ENCODE data around the gene TMEM26. TPM values are rescaled to one million over a fixed set of nuclear protein-coding genes. Genes with fewer than 3 reads are reported as not detected.
"Not testable (repeated sequence)": the region's sequence is repeated elsewhere in the genome, so short reads cannot be mapped to it uniquely, and the experiment has no call there.

Gene TMEM26
- polyA plus RNA-seq, 1 donor, result 8.1 TPM

- DNase-seq, result no peak
Observed at GRCh38 chr10:61398366-61399129, 54.6 kb downstream of the TMEM26 start.

DNA sequence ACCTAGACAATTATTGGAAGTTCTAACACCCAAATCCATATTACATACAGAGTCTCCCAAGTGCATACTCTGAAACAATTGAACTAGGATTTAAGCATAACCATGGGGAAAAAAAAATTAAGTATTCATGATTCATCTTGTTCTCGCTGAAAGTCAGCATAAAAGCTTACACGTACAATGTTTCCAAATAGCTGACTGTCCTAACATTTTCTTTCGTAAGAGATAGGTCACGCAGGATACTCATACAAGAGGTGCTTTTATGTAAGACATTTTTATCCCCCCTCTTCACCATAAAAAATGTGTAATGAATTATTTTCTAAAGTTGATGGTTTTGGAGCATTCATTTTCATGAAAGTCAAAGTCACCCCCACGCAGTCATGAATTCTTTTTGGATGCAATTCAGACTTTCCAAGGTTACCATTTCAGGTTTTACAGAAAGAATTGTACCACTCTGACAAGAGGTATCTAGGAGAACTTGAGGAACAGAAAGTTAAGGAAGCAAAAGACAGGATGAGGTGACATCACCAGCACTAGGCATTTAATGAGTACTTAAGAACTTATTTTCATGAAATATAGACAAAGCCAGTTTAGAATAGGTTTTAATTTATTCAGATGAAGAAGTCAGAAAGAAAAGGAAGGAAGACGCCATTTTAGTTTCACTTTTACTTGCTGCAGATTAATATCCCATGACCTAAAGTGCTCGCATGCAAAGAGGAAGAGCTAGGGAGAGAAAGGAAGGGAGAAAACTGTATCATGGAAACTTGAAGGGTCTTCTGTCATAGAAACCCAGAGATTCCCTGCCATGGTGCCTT lies 55.8 kb downstream of the TMEM26 start:
- no peak for DNase-seq

- DNase-seq, result no peak
Observed at GRCh38 chr10:61391281-61391680, 61.9 kb downstream of the TMEM26 start.

- no peak for DNase-seq
Observed at GRCh38 chr10:61390851-61391250, 62.3 kb downstream of the TMEM26 start.

GRCh38 chr10:61389887-61390286 lies 63.3 kb downstream of the TMEM26 start:
- DNase-seq, result no peak

DNA sequence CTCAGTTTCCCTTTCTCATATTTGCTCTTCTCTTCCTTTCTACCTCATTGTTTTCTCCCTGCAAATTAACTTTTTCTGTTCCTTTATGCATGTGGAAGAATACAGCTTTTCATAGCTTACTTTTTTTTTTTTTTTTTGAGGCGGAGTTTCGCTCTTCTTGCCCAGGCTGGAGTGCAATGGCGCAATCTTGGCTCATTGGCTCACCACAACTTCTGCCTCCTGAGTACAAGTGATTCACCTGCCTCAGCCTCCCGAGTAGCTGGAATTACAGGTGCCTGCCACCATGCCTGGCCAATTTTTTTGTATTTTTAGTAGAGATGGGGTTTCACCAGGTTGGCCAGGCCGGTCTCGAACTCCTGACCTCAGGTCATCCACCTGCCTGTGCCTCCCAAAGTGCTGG lies 64.2 kb downstream of the TMEM26 start:
- not testable (repeated sequence) for DNase-seq

DNA sequence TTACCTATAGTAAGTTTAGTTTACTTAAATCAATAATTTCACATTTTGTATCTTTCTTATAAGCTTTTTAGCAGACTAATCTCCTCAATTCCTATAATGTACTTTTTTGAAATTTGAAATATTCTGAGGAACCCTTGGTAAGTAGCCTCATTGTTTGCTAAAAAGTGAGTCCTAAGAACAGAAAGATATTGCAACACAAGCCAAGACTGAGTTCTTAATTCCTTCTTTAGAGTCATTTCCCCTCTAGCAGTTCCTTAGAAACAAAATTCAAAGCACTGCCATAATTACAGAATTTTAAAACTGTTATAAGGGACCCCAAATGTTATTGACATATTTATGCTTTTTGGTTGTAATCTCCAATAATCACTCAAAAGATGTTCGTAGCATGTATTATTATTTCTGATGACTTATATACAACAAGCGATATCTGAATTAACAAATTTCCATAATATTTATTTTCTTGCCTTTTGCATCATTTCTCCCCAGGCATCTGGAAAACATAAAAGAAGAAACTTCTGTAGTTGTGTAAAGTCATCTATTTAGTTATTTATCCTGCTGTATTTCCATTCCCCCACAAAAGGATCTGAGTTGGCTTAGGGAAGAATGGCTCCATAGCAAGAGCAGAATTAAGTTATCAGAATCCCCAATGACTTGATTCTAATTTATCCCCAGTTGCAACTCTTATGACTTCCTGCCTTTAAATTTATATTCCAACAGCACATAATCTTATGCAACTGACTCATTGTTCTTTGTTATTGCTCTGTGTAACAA lies 67.8 kb downstream of the TMEM26 start:
- DNase-seq, result no peak

GRCh38 chr10:61381153-61381552 lies 72.0 kb downstream of the TMEM26 start:
- not testable (repeated sequence) for DNase-seq

DNA sequence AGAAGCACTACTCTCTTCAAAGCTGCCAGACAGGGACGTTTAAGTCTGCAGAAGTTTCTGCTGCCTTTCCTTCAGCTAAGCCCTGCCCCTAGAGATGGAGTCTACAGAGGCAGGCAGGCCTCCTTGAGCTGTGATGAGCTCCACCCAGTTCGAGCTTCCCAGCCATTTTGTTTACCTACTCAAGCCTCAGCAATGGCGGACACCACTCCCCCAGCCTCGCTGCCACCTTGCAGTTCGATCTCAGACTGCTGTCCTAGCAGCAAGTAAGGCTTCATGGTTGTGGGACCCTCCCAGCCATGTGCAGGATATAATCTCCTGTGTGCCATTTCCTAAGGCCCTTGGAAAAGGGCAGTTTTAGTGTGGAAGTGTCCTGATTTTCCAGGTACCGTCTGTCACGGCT lies 74.3 kb downstream of the TMEM26 start:
- no peak for DNase-seq

- no peak for DNase-seq
Observed at GRCh38 chr10:61376908-61377368, 76.2 kb downstream of the TMEM26 start.

GRCh38 chr10:61376377-61376776 lies 76.8 kb downstream of the TMEM26 start:
- no peak for DNase-seq

GRCh38 chr10:61366365-61366764 lies 86.8 kb downstream of the TMEM26 start:
- no peak for DNase-seq

GRCh38 chr10:61364619-61365018 lies 88.6 kb downstream of the TMEM26 start:
- DNase-seq, result no peak

- no peak for DNase-seq
Observed at GRCh38 chr10:61363006-61363405, 90.2 kb downstream of the TMEM26 start.

DNA sequence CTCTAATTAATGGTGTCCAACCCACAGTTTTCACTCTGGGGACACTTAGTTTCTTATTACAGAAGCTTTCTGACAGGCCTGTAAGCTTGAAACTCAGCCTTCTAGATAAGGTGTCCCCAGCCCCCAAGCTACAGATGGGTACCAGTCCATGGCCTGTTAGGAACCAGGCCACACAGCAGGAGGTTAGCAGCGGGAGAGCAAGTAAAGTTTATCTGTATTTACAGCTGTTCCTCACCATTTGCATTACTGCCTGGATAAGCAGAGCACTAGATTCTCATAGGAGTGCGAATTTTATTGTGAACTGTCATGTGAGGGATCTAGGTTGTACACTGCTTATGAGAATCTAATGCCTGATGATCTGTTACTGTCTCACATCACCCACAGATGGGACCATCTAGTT lies 93.7 kb downstream of the TMEM26 start:
- DNase-seq, result no peak

GRCh38 chr10:61357687-61358086 lies 95.5 kb downstream of the TMEM26 start:
- no peak for DNase-seq

Other genes with a start within 250 kb of the TMEM26 start
- 0.53 TPM for gene CABCOCO1, start 209.5 kb upstream of the TMEM26 start, polyA plus RNA-seq (ENCODE audit: insufficient read length)